ENCODE measurements around the gene KIF2B. TPM values are rescaled to one million over a fixed set of nuclear protein-coding genes. Genes with fewer than 3 reads are reported as not detected.

KIF2B gene, protein sequence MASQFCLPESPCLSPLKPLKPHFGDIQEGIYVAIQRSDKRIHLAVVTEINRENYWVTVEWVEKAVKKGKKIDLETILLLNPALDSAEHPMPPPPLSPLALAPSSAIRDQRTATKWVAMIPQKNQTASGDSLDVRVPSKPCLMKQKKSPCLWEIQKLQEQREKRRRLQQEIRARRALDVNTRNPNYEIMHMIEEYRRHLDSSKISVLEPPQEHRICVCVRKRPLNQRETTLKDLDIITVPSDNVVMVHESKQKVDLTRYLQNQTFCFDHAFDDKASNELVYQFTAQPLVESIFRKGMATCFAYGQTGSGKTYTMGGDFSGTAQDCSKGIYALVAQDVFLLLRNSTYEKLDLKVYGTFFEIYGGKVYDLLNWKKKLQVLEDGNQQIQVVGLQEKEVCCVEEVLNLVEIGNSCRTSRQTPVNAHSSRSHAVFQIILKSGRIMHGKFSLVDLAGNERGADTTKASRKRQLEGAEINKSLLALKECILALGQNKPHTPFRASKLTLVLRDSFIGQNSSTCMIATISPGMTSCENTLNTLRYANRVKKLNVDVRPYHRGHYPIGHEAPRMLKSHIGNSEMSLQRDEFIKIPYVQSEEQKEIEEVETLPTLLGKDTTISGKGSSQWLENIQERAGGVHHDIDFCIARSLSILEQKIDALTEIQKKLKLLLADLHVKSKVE
- total RNA-seq, result not detected
- polyA plus RNA-seq, result under 1 TPM in 1 of 2 donors, not detected in 1; 0.02 TPM

DNA sequence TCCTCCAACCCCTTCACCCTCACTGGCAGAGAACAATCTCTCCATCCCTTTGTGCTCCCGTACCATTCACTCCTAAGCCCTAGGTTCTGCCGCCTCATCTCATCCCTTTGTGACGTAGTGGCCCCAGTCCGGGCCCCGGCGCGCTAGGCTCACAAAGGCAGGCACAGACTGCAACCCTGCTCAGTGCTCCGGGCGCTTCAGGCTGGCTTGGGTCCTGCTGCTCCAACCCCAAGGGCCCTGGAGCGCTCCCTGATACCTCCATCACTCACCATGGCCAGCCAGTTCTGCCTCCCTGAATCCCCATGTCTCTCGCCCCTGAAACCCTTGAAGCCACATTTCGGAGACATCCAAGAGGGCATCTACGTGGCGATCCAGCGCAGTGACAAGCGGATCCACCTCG is at the start of gene KIF2B:
KIF2B (plus strand) TSS at position 164 of the 400 bp plus-strand sequence; CDS start at position 271, 107 bp downstream.
- ATAC-seq (no peak), FAIRE-seq (no peak), DNase-seq (peak in 1 of 6 donors; percentile 45)
- no peak within 1 kb of the TSS for H3K4me3 ChIP-seq
- H3K36me3 ChIP-seq, result no peaks in the 10 kb centered on the region
- no peaks in the 10 kb centered on the region for H3K9me3 ChIP-seq
- H3K27me3 ChIP-seq, result peaks cover 0 to 4% (median 0%) of the 10 kb centered on the region in 4 donors
- H3K27ac ChIP-seq, result no peak within 1 kb of the TSS
- no peak for TF ChIP-seq CTCF (IDR thresholded peaks at IDR 0.05)
- intact Hi-C loops (cut with DNase I), result no loop called here
- WGBS, 2 donors, result 77 to 85% methylated on average over 17 of the region's 17 CpGs
- no peaks in the 10 kb centered on the region for H3K4me1 ChIP-seq

GRCh38 chr17:53780320-53780719 is 42.4 kb upstream of the KIF2B start:
- Histone ChIP-seq H3K4me3 (no peak overlapping the region), H3K36me3 (no peaks in the 10 kb centered on the region), H3K27me3 (no peaks in the 10 kb centered on the region), H3K4me1 (no peaks in the 10 kb centered on the region), H3K27ac (no peak overlapping the region), H3K9me3 (no peaks in the 10 kb centered on the region)
- 33 to 50% methylated on average over 2 of the region's 2 CpGs for WGBS, 2 donors
- peak in 3 of 4 donors; percentile 50 to 82 (median 81) for ATAC-seq
- FAIRE-seq, result no peak
- intact Hi-C loops (cut with DNase I), result no loop called here
- DNase-seq, result peak in 4 of 6 donors; percentile 21 to 57 (median 32)
- no peak for TF ChIP-seq CTCF (IDR thresholded peaks at IDR 0.05)

DNA sequence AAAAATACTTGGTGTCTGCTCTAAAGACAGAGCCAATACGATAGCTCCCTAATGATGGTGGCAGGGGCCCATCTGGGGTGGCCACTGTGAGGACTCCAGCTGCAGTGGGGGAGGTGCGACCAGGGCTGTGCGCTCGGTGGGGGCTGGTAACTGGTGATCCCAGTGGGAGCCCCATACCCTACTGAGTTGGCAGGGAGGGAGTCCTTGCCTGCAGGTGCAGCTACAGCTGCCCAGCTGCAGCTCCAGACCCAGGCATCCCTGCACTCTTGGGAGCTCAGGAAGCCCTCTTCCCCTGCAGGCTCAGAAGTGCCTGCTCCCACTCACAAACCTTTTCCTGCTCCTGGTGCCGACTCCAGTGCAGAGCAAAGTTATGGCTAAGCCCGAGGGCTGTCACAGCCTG is 31.2 kb upstream of the KIF2B start:
- no peak for DNase-seq
- no peak for TF ChIP-seq CTCF (IDR thresholded peaks at IDR 0.05)
- Histone ChIP-seq H3K4me1 (no peaks in the 10 kb centered on the region), H3K27me3 (no peaks in the 10 kb centered on the region), H3K9me3 (no peaks in the 10 kb centered on the region), H3K27ac (no peak overlapping the region), H3K4me3 (no peak overlapping the region), H3K36me3 (no peaks in the 10 kb centered on the region)
- intact Hi-C loops (cut with DNase I), result no loop called here
- FAIRE-seq, result no peak
- no peak for ATAC-seq
- WGBS, 2 donors, result 66 to 76% methylated on average over 6 of the region's 6 CpGs

GRCh38 chr17:53792451-53792850 is 30.3 kb upstream of the KIF2B start:
- Histone ChIP-seq H3K27ac (no peak overlapping the region), H3K9me3 (no peaks in the 10 kb centered on the region), H3K4me1 (no peaks in the 10 kb centered on the region), H3K27me3 (no peaks in the 10 kb centered on the region), H3K36me3 (no peaks in the 10 kb centered on the region), H3K4me3 (no peak overlapping the region)
- DNase-seq (peak in 1 of 6 donors; percentile 26), FAIRE-seq (no peak), ATAC-seq (no peak)
- 82 to 83% methylated on average over 5 of the region's 5 CpGs for WGBS, 2 donors
- intact Hi-C loops (cut with DNase I), result no loop called here
- TF ChIP-seq CTCF (IDR thresholded peaks at IDR 0.05), result no peak

Measured in pancreas (tissue), 10 donors.